Stimulated activated CD4-positive, alpha-beta T cell treated with anti-CD3 and anti-CD28 coated beads, Interleukin-1b, Interleukin-23, amount 100 ng/mL, for 48 hours (primary cell): Measurements from ENCODE around the gene ADGRV1.
"Not testable (repeated sequence)": the region's sequence is repeated elsewhere in the genome, so short reads cannot be mapped to it uniquely, and the experiment has no call there.

Experiments used
- DNase-seq: peaks from one replicate; pipeline ENCODE4 v3.0.0-alpha.2; 2020

Gene ADGRV1

GRCh38 chr5:90955001-90955635 lies 396.5 kb downstream of the ADGRV1 start:
- DNase-seq, result no peak

- DNase-seq, result no peak
Measured at GRCh38 chr5:90956511-90957097, 398.0 kb downstream of the ADGRV1 start.

GRCh38 chr5:90957906-90958305 lies 399.3 kb downstream of the ADGRV1 start:
- DNase-seq, result no peak

DNA sequence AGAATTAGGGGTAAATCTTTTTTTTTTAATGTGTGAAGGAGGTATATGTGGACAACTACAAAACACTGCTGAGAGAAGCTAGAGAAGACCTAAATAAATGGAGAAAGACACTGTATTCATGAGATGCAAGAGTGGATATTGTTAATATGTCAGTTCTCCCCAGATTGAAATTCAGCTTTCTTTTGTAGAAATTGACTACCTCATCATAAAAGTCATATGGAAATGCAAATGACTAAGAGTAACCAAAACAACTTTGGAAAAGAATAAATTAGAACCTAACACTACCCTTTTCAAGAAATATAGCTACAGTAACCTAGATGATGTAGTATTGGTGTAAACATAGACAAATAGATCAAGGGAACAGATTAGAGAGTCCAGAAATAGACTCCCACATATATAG lies 400.7 kb downstream of the ADGRV1 start:
- DNase-seq, result no peak

- no peak for DNase-seq
Measured at GRCh38 chr5:90962481-90962880, 403.9 kb downstream of the ADGRV1 start.

DNA sequence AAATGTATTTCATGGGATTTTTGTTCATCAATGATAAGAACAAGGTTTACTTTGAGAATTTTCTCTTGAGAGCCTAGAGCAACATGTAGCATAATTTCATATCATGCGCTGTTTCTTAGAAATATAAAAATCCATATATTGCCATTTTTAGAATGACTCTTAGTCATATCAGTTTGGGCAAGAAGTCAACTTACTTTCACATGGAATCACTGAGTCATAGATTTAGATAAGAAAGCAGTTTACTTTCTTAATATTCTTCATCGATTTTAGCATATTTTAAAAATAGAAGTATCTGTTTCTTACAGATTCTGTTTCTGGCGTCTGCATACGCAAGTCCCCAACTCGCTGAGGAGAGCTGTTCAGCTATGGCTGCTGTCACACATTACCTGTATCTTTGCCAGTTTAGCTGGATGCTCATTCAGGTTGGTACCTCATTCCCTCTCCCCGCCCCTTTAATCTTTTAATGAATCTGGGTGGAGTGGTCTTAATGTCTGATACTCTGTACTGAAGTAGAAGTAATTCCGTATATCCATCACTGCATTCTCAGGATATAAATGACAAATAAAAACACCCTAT lies 406.6 kb downstream of the ADGRV1 start:
- no peak for DNase-seq

DNA sequence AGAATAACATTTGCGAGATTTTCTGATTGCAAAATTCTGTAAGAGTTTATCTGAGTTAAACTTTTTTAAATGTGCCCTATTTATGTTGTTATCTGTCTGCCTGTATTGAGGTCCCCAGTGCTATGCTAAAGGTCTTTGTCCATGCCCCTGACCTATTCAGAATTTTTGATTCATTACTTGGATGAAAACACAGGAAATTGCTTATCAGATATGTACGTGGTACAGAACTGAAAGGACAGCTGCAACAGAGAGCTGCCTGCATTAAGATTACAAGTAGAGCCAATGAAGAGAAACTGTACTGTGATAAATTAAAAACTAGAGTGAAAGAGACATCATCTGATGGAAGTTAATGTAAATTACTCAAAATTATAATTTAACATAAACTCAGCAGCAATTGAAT lies 408.8 kb downstream of the ADGRV1 start:
- no peak for DNase-seq

GRCh38 chr5:90967851-90968250 lies 409.3 kb downstream of the ADGRV1 start:
- no peak for DNase-seq

DNA sequence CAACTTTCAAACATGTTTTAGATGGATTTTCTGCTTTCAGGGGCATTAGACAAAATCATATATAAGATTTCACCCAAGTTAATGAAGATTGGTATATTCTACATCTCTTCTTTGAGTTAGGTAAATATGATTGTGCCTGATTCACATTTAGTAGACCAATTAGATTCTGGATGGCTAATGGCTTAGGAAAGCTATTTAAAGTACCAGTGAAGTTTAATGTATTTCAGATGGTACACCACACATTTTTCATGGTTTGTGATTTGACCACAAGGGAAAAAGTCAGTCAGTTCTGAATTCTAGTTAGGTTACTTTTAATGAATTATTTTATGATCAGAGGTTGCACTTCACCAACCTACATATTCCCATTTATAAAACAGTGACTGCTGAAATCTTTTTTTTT lies 409.7 kb downstream of the ADGRV1 start:
- no peak for DNase-seq

- DNase-seq, result not testable (repeated sequence)
Measured at GRCh38 chr5:90969945-90970344, 411.3 kb downstream of the ADGRV1 start.

GRCh38 chr5:90981177-90981576 lies 422.6 kb downstream of the ADGRV1 start:
- DNase-seq, result no peak

DNA sequence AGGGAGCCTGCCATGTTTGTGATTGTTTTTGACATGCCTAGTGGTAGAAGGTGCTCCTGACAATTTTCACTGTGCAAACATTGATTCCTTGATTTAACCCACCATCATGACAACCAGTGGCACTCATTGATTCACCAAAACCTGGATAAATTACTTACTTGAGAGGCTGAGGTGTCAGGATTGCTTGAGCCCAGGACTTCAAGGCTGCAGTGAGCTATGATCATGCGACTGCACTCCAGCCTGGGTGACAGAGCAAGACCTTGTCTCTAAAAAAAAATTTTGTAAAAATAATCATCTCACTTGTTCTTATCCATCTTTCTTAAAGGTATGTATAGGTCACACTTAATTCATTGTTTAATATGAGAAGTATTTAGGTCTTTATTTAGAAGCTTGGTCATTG lies 423.2 kb downstream of the ADGRV1 start:
- DNase-seq, result no peak

DNA sequence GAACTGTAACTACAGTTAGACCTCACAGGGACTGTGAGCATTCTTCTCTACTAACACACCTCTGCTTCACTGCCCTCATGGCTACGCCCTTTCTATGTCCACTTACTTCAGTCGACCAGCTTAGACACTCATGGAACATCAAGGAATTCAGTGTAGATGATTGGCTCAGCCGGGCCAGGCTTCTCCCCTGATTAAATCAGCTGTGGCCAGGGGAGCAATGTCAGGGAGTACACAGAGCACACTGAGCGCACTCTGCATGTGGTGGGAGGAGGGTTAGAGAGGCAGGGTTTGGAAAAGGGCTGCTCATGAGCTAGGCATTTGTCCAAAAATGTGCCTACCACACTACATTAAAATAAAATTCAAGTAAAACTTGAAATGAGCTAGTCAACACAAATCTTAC lies 424.0 kb downstream of the ADGRV1 start:
- DNase-seq, result no peak

- no peak for DNase-seq
Measured at GRCh38 chr5:90983148-90983547, 424.6 kb downstream of the ADGRV1 start.

DNA sequence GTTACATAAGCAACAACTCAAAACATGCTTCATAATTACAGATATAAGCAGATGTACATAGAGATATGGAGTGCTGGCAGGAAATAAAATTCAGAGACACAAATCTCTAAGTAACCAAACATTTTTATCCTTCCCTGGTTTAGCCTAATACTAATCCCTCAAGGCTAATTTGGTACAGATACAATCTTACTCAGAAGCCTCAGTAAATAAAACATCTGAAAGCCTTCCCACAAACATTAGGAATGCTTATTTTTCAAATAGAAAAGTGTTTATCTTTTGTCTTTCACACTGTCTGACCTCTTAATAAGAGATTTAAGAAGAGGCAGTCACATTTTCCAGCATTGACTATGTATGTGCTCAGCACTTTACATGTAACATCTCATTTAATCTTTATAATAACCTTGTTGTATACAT lies 425.1 kb downstream of the ADGRV1 start:
- no peak for DNase-seq

- no peak for DNase-seq
Measured at GRCh38 chr5:90985341-90985740, 426.7 kb downstream of the ADGRV1 start.

DNA sequence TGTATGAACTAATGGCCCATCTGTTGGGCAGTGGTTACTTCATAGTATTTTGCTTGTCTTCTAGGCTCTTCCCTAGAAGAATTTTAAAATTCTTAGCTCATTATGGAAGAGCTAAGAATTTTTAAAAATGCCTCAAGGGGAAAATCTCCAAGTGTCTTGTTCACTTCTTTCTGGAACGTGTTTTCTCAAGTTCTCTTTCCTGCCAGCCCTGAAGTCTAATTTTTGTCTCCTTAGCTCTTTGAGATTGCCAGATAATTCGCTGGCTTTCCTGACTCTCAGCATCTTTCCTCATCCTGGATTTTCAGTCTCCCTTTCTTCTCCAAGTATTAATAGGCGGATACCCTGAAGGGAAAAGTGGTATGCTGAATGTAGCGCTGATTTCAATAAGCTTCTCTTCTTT lies 429.1 kb downstream of the ADGRV1 start:
- no peak for DNase-seq

DNA sequence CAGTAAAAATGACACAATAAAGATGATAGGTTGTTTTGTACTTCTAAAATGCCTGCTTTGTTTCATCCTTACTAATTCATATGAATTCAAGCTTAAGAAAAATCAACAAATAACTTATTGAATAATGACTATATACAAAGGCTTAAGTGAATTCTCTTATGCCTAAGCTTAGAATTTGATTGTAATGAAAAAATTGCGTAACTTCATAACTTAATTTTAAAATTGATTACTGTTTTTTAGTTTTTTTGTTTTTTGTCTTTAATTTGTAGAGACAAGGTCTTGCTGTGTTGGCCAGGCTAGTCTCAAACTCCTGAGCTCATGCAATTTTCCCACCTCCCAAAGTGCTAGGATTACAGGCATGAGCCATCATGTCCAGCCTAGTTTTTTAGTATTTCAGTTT lies 432.6 kb downstream of the ADGRV1 start:
- DNase-seq, result no peak

DNA sequence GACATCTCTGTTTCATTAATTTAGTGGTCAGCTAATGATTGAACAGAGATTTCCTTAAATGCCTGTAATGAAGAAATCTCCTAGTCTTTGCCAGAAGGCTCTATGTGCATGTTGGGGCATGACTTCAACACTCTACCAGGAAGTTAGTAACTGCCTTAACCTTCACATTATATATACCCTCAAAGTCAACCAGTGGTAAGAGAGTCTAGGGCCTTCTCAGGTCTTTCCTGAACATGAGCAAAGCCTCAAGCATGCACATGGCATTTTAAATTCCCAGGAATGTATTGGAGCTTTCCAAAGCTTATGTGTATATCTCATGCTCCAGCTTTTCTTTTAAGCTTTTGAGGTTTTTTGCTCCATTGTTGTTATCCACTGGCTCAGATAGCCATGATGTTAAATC lies 436.2 kb downstream of the ADGRV1 start:
- DNase-seq, result no peak

- DNase-seq, result no peak
Measured at GRCh38 chr5:90996089-90996488, 437.5 kb downstream of the ADGRV1 start.

- no peak for DNase-seq
Measured at GRCh38 chr5:90997082-90997481, 438.5 kb downstream of the ADGRV1 start.

GRCh38 chr5:91000743-91001142 lies 442.1 kb downstream of the ADGRV1 start:
- no peak for DNase-seq

DNA sequence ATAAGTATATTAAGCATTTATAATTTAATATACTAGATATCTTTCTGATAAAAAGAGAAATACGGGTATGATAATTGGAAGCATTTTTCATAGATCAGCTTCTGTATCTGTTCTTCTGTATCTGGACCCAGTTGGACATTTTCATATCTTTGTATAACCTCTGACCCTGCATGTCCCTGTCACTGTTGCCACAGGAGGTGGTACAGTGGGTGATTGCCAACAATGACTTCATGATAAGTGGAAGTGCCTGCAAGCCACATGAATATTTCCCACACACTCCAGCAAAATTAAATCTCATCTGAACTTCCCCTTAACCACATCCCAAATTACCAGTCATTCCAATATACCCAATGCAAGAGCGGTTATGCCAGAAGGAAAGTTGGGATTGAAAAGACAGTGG lies 448.1 kb downstream of the ADGRV1 start:
- DNase-seq, result no peak

DNA sequence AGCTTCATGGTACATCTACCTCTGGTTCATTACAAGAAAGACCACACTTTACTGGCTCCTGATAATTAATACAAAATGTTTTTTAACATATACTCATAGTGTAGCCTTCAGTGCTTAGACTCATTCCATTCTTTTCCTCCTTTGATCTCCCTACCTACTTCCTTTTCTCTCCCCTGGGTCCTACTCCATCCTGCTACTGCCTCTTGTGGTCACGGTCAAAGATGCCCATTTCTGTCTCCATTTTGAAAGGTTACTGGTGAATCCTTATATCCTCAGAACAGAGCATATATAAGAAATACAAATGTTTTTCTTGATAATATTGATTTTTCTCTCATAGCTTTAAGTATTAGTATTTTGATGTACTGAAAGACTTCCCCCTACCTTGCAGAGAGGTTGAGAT lies 448.7 kb downstream of the ADGRV1 start:
- no peak for DNase-seq
